PC-9 (cell line): Measurements from ENCODE around the gene ZWILCH.
"Not testable (repeated sequence)": the region's sequence is repeated elsewhere in the genome, so short reads cannot be mapped to it uniquely, and the experiment has no call there.

Source experiments
- CTCF ChIP-seq: fragments of 200-600 bp; sonication (generic); conservative IDR thresholded peaks from 2 replicates; pipeline ENCODE4 v1.6.1; 2017; ENCODE audit warnings: mixed run types, antibody characterized with exemption, mild to moderate bottlenecking, moderate library complexity
- EZH2 ChIP-seq: fragments of 200-600 bp; sonication (generic); IDR thresholded peaks from 2 replicates; pipeline ENCODE4 v1.8.0; 2017; ENCODE audit warnings: antibody characterized with exemption, low read depth

- TF ChIP-seq CTCF, EZH2: not testable (repeated sequence)
These were observed 43.8 kb upstream of the ZWILCH start for GRCh38 chr15:66461294-66461693.
